Transverse colon (tissue), 3 donors: ENCODE measurements around the gene NLGN4X.

Experiments
- POLR2A ChIP-seq: fragments of 450-650 bp; IDR thresholded peaks from one replicate; pipeline ENCODE4 v1.6.1; 2016; ENCODE audit warnings: antibody characterized with exemption, mild to moderate bottlenecking, moderate library complexity
- TF ChIP-seq, protein P1 (sequence below), 5 experiments: fragments of 200-600 bp in 3 of 5; fragments of 450-650 bp in 2 of 5; sonication (generic) in 3 of 5; IDR thresholded peaks; 1 replicate in 2 of 5; 2 replicates in 3 of 5; pipeline ENCODE4 v1.5.1; 2016 to 2017; ENCODE audit warnings: antibody characterized with exemption in 5 of 5, inconsistent platforms in 3 of 5, mild to moderate bottlenecking in 2 of 5, moderate library complexity in 1 of 5

DNA sequence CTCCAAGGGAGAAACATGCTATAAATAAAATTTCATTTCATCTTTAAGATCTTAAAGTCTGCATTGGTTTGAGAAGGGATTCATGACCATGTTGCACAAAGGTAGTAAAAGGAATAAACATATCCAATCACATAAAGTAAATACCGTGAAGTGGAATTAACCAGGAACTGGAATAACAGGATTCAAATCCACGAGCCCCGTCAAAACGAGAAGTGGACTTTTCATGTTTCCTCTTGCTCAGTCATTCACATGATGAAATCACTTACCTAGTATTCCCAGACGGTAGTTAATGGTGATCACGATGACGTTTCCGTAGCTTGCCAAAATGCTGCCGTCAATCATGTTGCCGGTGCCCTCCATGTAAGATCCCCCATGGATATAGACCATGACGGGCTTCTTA is 199.7 kb downstream of the NLGN4X start:
- TF ChIP-seq, protein P1, sequence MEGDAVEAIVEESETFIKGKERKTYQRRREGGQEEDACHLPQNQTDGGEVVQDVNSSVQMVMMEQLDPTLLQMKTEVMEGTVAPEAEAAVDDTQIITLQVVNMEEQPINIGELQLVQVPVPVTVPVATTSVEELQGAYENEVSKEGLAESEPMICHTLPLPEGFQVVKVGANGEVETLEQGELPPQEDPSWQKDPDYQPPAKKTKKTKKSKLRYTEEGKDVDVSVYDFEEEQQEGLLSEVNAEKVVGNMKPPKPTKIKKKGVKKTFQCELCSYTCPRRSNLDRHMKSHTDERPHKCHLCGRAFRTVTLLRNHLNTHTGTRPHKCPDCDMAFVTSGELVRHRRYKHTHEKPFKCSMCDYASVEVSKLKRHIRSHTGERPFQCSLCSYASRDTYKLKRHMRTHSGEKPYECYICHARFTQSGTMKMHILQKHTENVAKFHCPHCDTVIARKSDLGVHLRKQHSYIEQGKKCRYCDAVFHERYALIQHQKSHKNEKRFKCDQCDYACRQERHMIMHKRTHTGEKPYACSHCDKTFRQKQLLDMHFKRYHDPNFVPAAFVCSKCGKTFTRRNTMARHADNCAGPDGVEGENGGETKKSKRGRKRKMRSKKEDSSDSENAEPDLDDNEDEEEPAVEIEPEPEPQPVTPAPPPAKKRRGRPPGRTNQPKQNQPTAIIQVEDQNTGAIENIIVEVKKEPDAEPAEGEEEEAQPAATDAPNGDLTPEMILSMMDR (IDR thresholded peaks at IDR 0.05) = no peak
- no peak for TF ChIP-seq POLR2A
